Spinal cord (tissue), 10 donors: ENCODE measurements around the gene DAPK1. TPM values are rescaled to one million over a fixed set of nuclear protein-coding genes. Genes with fewer than 3 reads are reported as not detected.

Experiments used
- DNase-seq, 6 donors: peaks; one replicate each; pipeline versions ENCODE4 v3.0.0 to v3.0.0-alpha.2; 2013 to 2015; ENCODE audit warnings: low spot score in 6 of 6, low read depth in 4 of 6
- H3K27ac ChIP-seq: one replicate; pipeline ENCODE4 v1.5.1; 2013; ENCODE audit warnings: low read depth, low read length, control low read depth
- H3K27me3 ChIP-seq: one replicate; pipeline ENCODE4 v1.6.1; 2013; ENCODE audit warnings: low read length; ENCODE audit not compliant: control insufficient read depth, insufficient read depth
- H3K36me3 ChIP-seq: one replicate; pipeline ENCODE4 v1.6.1; 2013; ENCODE audit warnings: low read length; ENCODE audit not compliant: control insufficient read depth, insufficient read depth
- H3K4me1 ChIP-seq: one replicate; pipeline ENCODE4 v1.6.1; 2013; ENCODE audit warnings: low read length; ENCODE audit not compliant: control insufficient read depth, insufficient read depth
- H3K4me3 ChIP-seq: one replicate; pipeline ENCODE4 v1.5.1; 2013; ENCODE audit warnings: low read depth, low read length, control low read depth
- H3K9me3 ChIP-seq: one replicate; pipeline ENCODE4 v1.6.1; 2013; ENCODE audit warnings: low read length; ENCODE audit not compliant: control insufficient read depth, insufficient read depth
- WGBS: methylation state at CpG from one replicate; pipeline ENCODE4 v1.1.5; 2013; ENCODE audit warnings: missing lambda C conversion rate; ENCODE audit not compliant: insufficient coverage; 5-methylcytosine and 5-hydroxymethylcytosine counted together
- polyA plus RNA-seq, 2 donors: library from polyadenylated mRNA; unstranded; fragments of 120-200 nt; gene quantifications; one replicate each; pipeline ENCODE4 v1.2.1, GENCODE V29; 2013; ENCODE audit not compliant: insufficient read length in 2 of 2
- total RNA-seq, 2 donors: library from RNA; depleted of rRNA in 1 of 2; stranded (reverse); fragments of 120-200 nt in 1 of 2; fragments of >200 nt in 1 of 2; gene quantifications; one replicate each; pipeline versions ENCODE4 v1.2.3 to v1.2.4, GENCODE V29; 2013 to 2014
- donor health status: healthy.

DAPK1 gene
- total and polyA plus RNA-seq, 4 donors, result 53.3 to 82.6 (median 77.9) TPM

- no peak for DNase-seq
- H3K4me1 ChIP-seq, result peaks cover under 1% of the 10 kb centered on the region
- H3K4me3 ChIP-seq, result no peak overlapping the region
- H3K36me3 ChIP-seq, result no peaks in the 10 kb centered on the region
- no CpG with 5 or more reads among the region's 2 CpGs for WGBS
- H3K27ac ChIP-seq, result no peak overlapping the region
- H3K9me3 ChIP-seq, result no peaks in the 10 kb centered on the region
- H3K27me3 ChIP-seq, result no peaks in the 10 kb centered on the region
Measured at GRCh38 chr9:87720173-87720572, 222.5 kb downstream of the DAPK1 start.

GRCh38 chr9:87722393-87723088, 224.9 kb downstream of the DAPK1 start:
- H3K27me3 ChIP-seq, result no peaks in the 10 kb centered on the region
- no peaks in the 10 kb centered on the region for H3K36me3 ChIP-seq
- DNase-seq, result peak in 1 of 6 donors; percentile 20
- peaks cover 16% of the 10 kb centered on the region for H3K4me1 ChIP-seq
- WGBS, result 94% methylated on average over 2 of the region's 5 CpGs
- no peak overlapping the region for H3K4me3 ChIP-seq
- peak overlapping the region; percentile 30 for H3K27ac ChIP-seq
- H3K9me3 ChIP-seq, result no peaks in the 10 kb centered on the region

GRCh38 chr9:87725356-87725899, 227.8 kb downstream of the DAPK1 start:
- Histone ChIP-seq H3K27ac (peak overlapping the region; percentile 87), H3K9me3 (no peaks in the 10 kb centered on the region), H3K36me3 (peaks cover 8% of the 10 kb centered on the region), H3K4me3 (peak overlapping the region; percentile 59), H3K4me1 (peaks cover 16% of the 10 kb centered on the region), H3K27me3 (no peaks in the 10 kb centered on the region)
- under 1% methylated on average over 19 of the region's 25 CpGs for WGBS
- peak in 3 of 6 donors; percentile 23 to 82 (median 69) for DNase-seq

- peaks cover 8% of the 10 kb centered on the region for H3K36me3 ChIP-seq
Measured at GRCh38 chr9:87725900-87726709, 228.4 kb downstream of the DAPK1 start, which contains the start of gene CTSL. TSS of gene CTSL (plus strand) at chr9:87726119. CDS start at chr9:87727604, 1,485 bp downstream.

GRCh38 chr9:87729246-87729645, 231.6 kb downstream of the DAPK1 start:
- no peak for DNase-seq
- Histone ChIP-seq H3K27ac (no peak overlapping the region), H3K9me3 (no peaks in the 10 kb centered on the region), H3K27me3 (no peaks in the 10 kb centered on the region), H3K4me3 (no peak overlapping the region), H3K4me1 (peaks cover 16% of the 10 kb centered on the region), H3K36me3 (peaks cover 13% of the 10 kb centered on the region)
- WGBS, result 100% methylated on average over 1 of the region's 2 CpGs

More at GRCh38 chr9:87725900-87726709, 228.4 kb downstream of the DAPK1 start, which contains the start of gene CTSL:
- Histone ChIP-seq H3K4me3 (peak within 1 kb of the TSS; percentile 59), H3K27me3 (no peaks in the 10 kb centered on the region), H3K9me3 (no peaks in the 10 kb centered on the region), H3K27ac (peak within 1 kb of the TSS; percentile 87), H3K4me1 (peaks cover 16% of the 10 kb centered on the region)
- DNase-seq, result peak; percentile 57 to 92 (median 70)
- WGBS, result 0% methylated on average over 67 of the region's 67 CpGs

- Histone ChIP-seq H3K27ac (no peak overlapping the region), H3K4me1 (peaks cover 7% of the 10 kb centered on the region), H3K27me3 (no peaks in the 10 kb centered on the region), H3K36me3 (peaks cover 13% of the 10 kb centered on the region), H3K9me3 (no peaks in the 10 kb centered on the region), H3K4me3 (no peak overlapping the region)
- no peak for DNase-seq
- WGBS, result 100% methylated on average over 1 of the region's 2 CpGs
Measured at GRCh38 chr9:87731321-87731720, 233.7 kb downstream of the DAPK1 start.

GRCh38 chr9:87732344-87732743, 234.7 kb downstream of the DAPK1 start:
- no CpG with 5 or more reads among the region's 1 CpG for WGBS
- H3K9me3 ChIP-seq, result no peaks in the 10 kb centered on the region
- H3K27me3 ChIP-seq, result no peaks in the 10 kb centered on the region
- peaks cover 13% of the 10 kb centered on the region for H3K36me3 ChIP-seq
- DNase-seq, result no peak
- H3K27ac ChIP-seq, result no peak overlapping the region
- no peaks in the 10 kb centered on the region for H3K4me1 ChIP-seq
- no peak overlapping the region for H3K4me3 ChIP-seq

- no peak overlapping the region for H3K27ac ChIP-seq
- H3K27me3 ChIP-seq, result no peaks in the 10 kb centered on the region
- peaks cover 13% of the 10 kb centered on the region for H3K36me3 ChIP-seq
- no peak overlapping the region for H3K4me3 ChIP-seq
- no peaks in the 10 kb centered on the region for H3K4me1 ChIP-seq
- no peak for DNase-seq
- WGBS, result 58% methylated on average over 2 of the region's 3 CpGs
- no peaks in the 10 kb centered on the region for H3K9me3 ChIP-seq
Measured at GRCh38 chr9:87732756-87733155, 235.1 kb downstream of the DAPK1 start.

GRCh38 chr9:87733273-87734052, 235.8 kb downstream of the DAPK1 start:
- WGBS, result 89% methylated on average over 4 of the region's 7 CpGs
- no peak for DNase-seq
- H3K9me3 ChIP-seq, result no peaks in the 10 kb centered on the region
- H3K27ac ChIP-seq, result no peak overlapping the region
- no peaks in the 10 kb centered on the region for H3K4me1 ChIP-seq
- H3K27me3 ChIP-seq, result no peaks in the 10 kb centered on the region
- H3K36me3 ChIP-seq, result peaks cover 10% of the 10 kb centered on the region
- H3K4me3 ChIP-seq, result no peak overlapping the region
